ENCODE data around the gene TNIP1. TPM values are rescaled to one million over a fixed set of nuclear protein-coding genes. Genes with fewer than 3 reads are reported as not detected.

Gene TNIP1
- total RNA-seq, 1 donor from 2014 or later: 65.6 TPM

- DNase-seq (ENCODE audit: low read depth) (no peak), FAIRE-seq (no peak)
- no peak overlapping the region for H3K4me3 ChIP-seq (ENCODE audit: low read depth, low read length)
- H3K36me3 ChIP-seq (ENCODE audit: control insufficient read depth, insufficient read depth, low read length): peaks cover 7% of the 10 kb centered on the region
- H3K27me3 ChIP-seq (ENCODE audit: control insufficient read depth, insufficient read depth, low read length): no peaks in the 10 kb centered on the region
- no peak for TF ChIP-seq CTCF (IDR thresholded peaks at IDR 0.05; ENCODE audit: insufficient read depth, low read length, severe bottlenecking)
Measured at GRCh38 chr5:151077967-151078366, 2.9 kb downstream of the TNIP1 start.

- FAIRE-seq: no peak
- Histone ChIP-seq H3K36me3 (ENCODE audit: control insufficient read depth, insufficient read depth, low read length) (peaks cover 7% of the 10 kb centered on the region), H3K4me3 (ENCODE audit: low read depth, low read length) (no peak overlapping the region), H3K27me3 (ENCODE audit: control insufficient read depth, insufficient read depth, low read length) (no peaks in the 10 kb centered on the region)
- no peak for DNase-seq (ENCODE audit: low read depth)
- no peak for TF ChIP-seq CTCF (IDR thresholded peaks at IDR 0.05; ENCODE audit: insufficient read depth, low read length, severe bottlenecking)
Measured at GRCh38 chr5:151077419-151077818, 3.4 kb downstream of the TNIP1 start.

GRCh38 chr5:151076616-151077015 lies 4.2 kb downstream of the TNIP1 start:
- no peak for TF ChIP-seq CTCF (IDR thresholded peaks at IDR 0.05; ENCODE audit: insufficient read depth, low read length, severe bottlenecking)
- H3K27me3 ChIP-seq (ENCODE audit: control insufficient read depth, insufficient read depth, low read length): no peaks in the 10 kb centered on the region
- peaks cover 7% of the 10 kb centered on the region for H3K36me3 ChIP-seq (ENCODE audit: control insufficient read depth, insufficient read depth, low read length)
- FAIRE-seq (no peak), DNase-seq (ENCODE audit: low read depth) (no peak)
- H3K4me3 ChIP-seq (ENCODE audit: low read depth, low read length): no peak overlapping the region

- Histone ChIP-seq H3K27me3 (ENCODE audit: control insufficient read depth, insufficient read depth, low read length) (no peaks in the 10 kb centered on the region), H3K4me3 (ENCODE audit: low read depth, low read length) (no peak overlapping the region), H3K36me3 (ENCODE audit: control insufficient read depth, insufficient read depth, low read length) (peaks cover 8% of the 10 kb centered on the region)
- TF ChIP-seq CTCF (IDR thresholded peaks at IDR 0.05; ENCODE audit: insufficient read depth, low read length, severe bottlenecking): no peak
- FAIRE-seq (no peak), DNase-seq (ENCODE audit: low read depth) (peak; percentile 93)
Measured at GRCh38 chr5:151075698-151076331, 5.0 kb downstream of the TNIP1 start.

GRCh38 chr5:151074557-151074956 lies 6.3 kb downstream of the TNIP1 start:
- Histone ChIP-seq H3K27me3 (ENCODE audit: control insufficient read depth, insufficient read depth, low read length) (no peaks in the 10 kb centered on the region), H3K36me3 (ENCODE audit: control insufficient read depth, insufficient read depth, low read length) (peaks cover 10% of the 10 kb centered on the region), H3K4me3 (ENCODE audit: low read depth, low read length) (no peak overlapping the region)
- no peak for FAIRE-seq
- no peak for DNase-seq (ENCODE audit: low read depth)
- TF ChIP-seq CTCF (IDR thresholded peaks at IDR 0.05; ENCODE audit: insufficient read depth, low read length, severe bottlenecking): no peak

- Histone ChIP-seq H3K27me3 (ENCODE audit: control insufficient read depth, insufficient read depth, low read length) (no peaks in the 10 kb centered on the region), H3K36me3 (ENCODE audit: control insufficient read depth, insufficient read depth, low read length) (peaks cover 16% of the 10 kb centered on the region), H3K4me3 (ENCODE audit: low read depth, low read length) (no peak overlapping the region)
- FAIRE-seq (no peak), DNase-seq (ENCODE audit: low read depth) (no peak)
- no peak for TF ChIP-seq CTCF (IDR thresholded peaks at IDR 0.05; ENCODE audit: insufficient read depth, low read length, severe bottlenecking)
Measured at GRCh38 chr5:151073280-151073679, 7.6 kb downstream of the TNIP1 start.
